ENCODE measurements around the gene SMIM38.

SMIM38 gene

GRCh38 chr11:69156235-69156639 is 502 bp downstream of the SMIM38 start:
- DNase-seq (ENCODE audit: insufficient read length, low spot score) (no peak), FAIRE-seq (no peak)
- no peak for TF ChIP-seq POLR2A (IDR thresholded peaks at IDR 0.05; ENCODE audit: low read depth, low read length)

- FAIRE-seq (no peak), DNase-seq (ENCODE audit: insufficient read length, low spot score) (no peak)
- no peak for TF ChIP-seq POLR2A (IDR thresholded peaks at IDR 0.05; ENCODE audit: low read depth, low read length)
These were observed 979 bp downstream of the SMIM38 start for GRCh38 chr11:69156673-69157155.

- DNase-seq (ENCODE audit: insufficient read length, low spot score) (no peak), FAIRE-seq (no peak)
- no peak for TF ChIP-seq POLR2A (IDR thresholded peaks at IDR 0.05; ENCODE audit: low read depth, low read length)
These were observed 1.6 kb downstream of the SMIM38 start for GRCh38 chr11:69157156-69157821.

- FAIRE-seq, result no peak
- TF ChIP-seq POLR2A (IDR thresholded peaks at IDR 0.05; ENCODE audit: low read depth, low read length), result no peak
- no peak for DNase-seq (ENCODE audit: insufficient read length, low spot score)
These were observed 2.1 kb downstream of the SMIM38 start for GRCh38 chr11:69157822-69158231.

GRCh38 chr11:69158301-69159149 is 2.8 kb downstream of the SMIM38 start:
- FAIRE-seq, result no peak
- TF ChIP-seq POLR2A (IDR thresholded peaks at IDR 0.05; ENCODE audit: low read depth, low read length), result no peak
- DNase-seq (ENCODE audit: insufficient read length, low spot score), result no peak

GRCh38 chr11:69159150-69159852 is 3.6 kb downstream of the SMIM38 start:
- no peak for DNase-seq (ENCODE audit: insufficient read length, low spot score)
- FAIRE-seq, result no peak
- TF ChIP-seq POLR2A (IDR thresholded peaks at IDR 0.05; ENCODE audit: low read depth, low read length), result no peak

GRCh38 chr11:69160296-69161116 is 4.8 kb downstream of the SMIM38 start:
- FAIRE-seq (no peak), DNase-seq (ENCODE audit: insufficient read length, low spot score) (no peak)
- no peak for TF ChIP-seq POLR2A (IDR thresholded peaks at IDR 0.05; ENCODE audit: low read depth, low read length)

GRCh38 chr11:69161117-69161407 is 5.3 kb downstream of the SMIM38 start:
- no peak for DNase-seq (ENCODE audit: insufficient read length, low spot score)
- no peak for TF ChIP-seq POLR2A (IDR thresholded peaks at IDR 0.05; ENCODE audit: low read depth, low read length)
- FAIRE-seq, result no peak

GRCh38 chr11:69162505-69162904 is 6.8 kb downstream of the SMIM38 start:
- DNase-seq (ENCODE audit: insufficient read length, low spot score) (no peak), FAIRE-seq (no peak)
- no peak for TF ChIP-seq POLR2A (IDR thresholded peaks at IDR 0.05; ENCODE audit: low read depth, low read length)

GRCh38 chr11:69163842-69164241 is 8.1 kb downstream of the SMIM38 start:
- FAIRE-seq (no peak), DNase-seq (ENCODE audit: insufficient read length, low spot score) (no peak)
- no peak for TF ChIP-seq POLR2A (IDR thresholded peaks at IDR 0.05; ENCODE audit: low read depth, low read length)

GRCh38 chr11:69164824-69165223 is 9.1 kb downstream of the SMIM38 start:
- TF ChIP-seq POLR2A (IDR thresholded peaks at IDR 0.05; ENCODE audit: low read depth, low read length), result no peak

GRCh38 chr11:69165775-69166174 is 10.0 kb downstream of the SMIM38 start:
- DNase-seq (ENCODE audit: insufficient read length, low spot score), result no peak
- FAIRE-seq, result no peak
- TF ChIP-seq POLR2A (IDR thresholded peaks at IDR 0.05; ENCODE audit: low read depth, low read length), result no peak

More at GRCh38 chr11:69164824-69165223, 9.1 kb downstream of the SMIM38 start:
- FAIRE-seq (no peak), DNase-seq (ENCODE audit: insufficient read length, low spot score) (no peak)
